Liver (tissue), 2 donors: ENCODE results near the gene CCNI2.

Experiments
- REST ChIP-seq: IDR thresholded peaks from 2 replicates; pipeline ENCODE4 v1.6.1; 2016; ENCODE audit warnings: antibody characterized with exemption, mild to moderate bottlenecking
- TF ChIP-seq, protein P1 (sequence below): fragments of 150-350 bp; IDR thresholded peaks from 2 replicates; pipeline ENCODE4 v1.5.1; 2017; ENCODE audit warnings: improper control_type of control experiment, low read depth, low read length; ENCODE audit not compliant: missing input control
- donor health status: healthy.

DNA sequence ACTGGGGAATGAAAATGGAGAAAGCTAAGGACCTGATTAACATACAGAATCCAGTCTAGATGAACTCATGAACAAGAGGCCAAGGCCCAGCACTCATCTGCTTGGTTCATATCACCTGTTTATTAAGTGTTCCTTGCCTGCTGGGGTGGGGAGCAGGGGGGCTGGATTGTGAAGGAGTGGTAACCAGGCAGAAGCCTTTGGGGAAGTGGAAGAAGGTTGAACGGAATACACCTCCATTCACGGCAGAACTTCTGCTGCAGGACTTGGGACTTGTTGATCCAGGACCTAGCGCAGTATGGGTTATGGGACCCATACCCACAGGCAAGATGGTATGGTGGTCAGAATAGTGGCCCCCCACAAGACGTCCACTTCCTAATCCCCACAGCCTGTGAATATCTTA, 38.6 kb downstream of the CCNI2 start:
- TF ChIP-seq, protein P1, sequence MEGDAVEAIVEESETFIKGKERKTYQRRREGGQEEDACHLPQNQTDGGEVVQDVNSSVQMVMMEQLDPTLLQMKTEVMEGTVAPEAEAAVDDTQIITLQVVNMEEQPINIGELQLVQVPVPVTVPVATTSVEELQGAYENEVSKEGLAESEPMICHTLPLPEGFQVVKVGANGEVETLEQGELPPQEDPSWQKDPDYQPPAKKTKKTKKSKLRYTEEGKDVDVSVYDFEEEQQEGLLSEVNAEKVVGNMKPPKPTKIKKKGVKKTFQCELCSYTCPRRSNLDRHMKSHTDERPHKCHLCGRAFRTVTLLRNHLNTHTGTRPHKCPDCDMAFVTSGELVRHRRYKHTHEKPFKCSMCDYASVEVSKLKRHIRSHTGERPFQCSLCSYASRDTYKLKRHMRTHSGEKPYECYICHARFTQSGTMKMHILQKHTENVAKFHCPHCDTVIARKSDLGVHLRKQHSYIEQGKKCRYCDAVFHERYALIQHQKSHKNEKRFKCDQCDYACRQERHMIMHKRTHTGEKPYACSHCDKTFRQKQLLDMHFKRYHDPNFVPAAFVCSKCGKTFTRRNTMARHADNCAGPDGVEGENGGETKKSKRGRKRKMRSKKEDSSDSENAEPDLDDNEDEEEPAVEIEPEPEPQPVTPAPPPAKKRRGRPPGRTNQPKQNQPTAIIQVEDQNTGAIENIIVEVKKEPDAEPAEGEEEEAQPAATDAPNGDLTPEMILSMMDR = no peak
- TF ChIP-seq REST = no peak
